Middle frontal gyrus (tissue), 1 donor: ENCODE data around the gene CPO.

ENCODE experiments used
- DNase-seq: peaks from one replicate; pipeline ENCODE4 v3.0.0-alpha.2; 2015; ENCODE audit warnings: low spot score; ENCODE audit errors: extremely low spot score

CPO gene

DNA sequence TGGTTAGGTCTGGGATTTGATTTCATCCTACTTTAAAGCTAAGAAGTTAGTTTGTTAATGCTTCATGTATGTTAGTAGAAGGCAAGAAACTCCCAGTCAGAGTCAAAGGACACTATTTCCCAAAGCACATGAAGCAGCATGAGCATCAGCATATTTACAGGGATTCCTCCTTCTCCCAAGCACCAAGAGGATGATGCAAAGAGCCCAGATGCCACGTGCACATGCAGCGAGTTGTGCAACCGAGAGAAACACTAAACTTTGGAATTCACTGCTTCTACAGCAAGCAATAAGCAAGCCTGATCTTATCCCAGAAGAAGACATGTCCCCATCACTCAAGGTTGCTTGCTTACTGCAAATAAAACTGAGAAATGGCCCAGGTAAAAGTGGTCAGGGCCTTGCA, 32.5 kb downstream of the CPO start:
- no peak for DNase-seq

DNA sequence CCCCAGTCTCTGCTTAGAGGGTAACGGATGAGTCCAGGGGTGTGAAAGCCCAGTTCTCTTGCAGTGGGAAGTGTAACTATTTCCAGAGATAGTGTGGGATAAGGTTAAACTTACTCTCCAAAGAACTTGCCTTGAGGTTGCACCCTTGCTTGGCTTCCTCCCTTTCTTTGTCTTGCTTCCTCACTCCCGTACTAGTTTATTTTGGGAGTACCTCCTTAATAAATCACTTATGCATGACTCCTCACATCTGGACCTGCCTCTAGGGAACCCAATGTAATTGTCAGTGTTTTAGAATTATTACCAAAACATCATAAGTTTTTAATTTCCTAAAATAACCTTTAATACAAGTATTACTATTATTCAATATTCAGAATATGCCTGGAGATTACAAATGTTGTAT, 35.2 kb downstream of the CPO start:
- DNase-seq, result no peak

GRCh38 chr2:206978746-206979145, 39.4 kb downstream of the CPO start:
- DNase-seq, result no peak

- DNase-seq, result no peak
Observed at GRCh38 chr2:206979365-206979764, 40.0 kb downstream of the CPO start.

DNA sequence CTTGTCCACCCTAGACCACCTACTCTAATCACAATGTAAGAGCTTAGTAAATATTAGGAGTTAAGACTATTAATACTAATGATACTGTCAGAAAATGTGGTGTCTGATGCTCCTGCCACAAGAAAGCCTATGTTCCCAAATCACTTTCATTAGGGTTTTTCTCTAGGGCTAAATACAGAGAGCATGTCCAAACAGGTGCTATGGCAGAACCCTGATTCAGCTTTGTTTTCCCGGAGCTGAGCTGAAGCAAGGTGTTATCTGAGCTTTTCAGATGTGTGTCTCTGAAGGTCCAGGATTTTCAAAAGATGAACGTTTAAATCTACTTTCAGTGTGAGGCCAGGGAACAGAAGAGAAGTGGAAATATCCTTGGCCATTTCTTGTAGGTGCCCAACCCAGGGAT, 40.6 kb downstream of the CPO start:
- no peak for DNase-seq

DNA sequence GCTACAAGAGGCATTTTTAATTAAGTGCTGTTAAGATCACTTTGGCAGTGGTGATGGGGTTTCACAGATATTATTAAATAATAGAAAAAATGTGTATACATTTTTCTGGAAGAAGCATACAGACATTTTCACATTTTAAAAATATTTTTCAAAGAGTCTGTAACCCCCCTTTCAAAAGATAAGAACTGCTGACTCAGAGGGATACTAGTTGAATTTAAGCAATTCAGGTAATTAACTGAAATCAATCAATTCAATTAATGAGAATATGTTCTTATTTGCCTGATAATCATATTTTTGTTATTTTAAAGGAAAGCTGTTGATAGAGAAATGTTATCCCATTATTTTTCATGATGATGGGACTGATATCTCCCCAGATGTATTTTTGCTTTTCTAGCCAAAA, 41.1 kb downstream of the CPO start:
- DNase-seq, result no peak

- DNase-seq, result no peak
Observed at GRCh38 chr2:206981086-206981674, 41.9 kb downstream of the CPO start.

GRCh38 chr2:206981739-206982340, 42.5 kb downstream of the CPO start:
- peak; percentile 86 for DNase-seq

GRCh38 chr2:206982360-206982955, 43.1 kb downstream of the CPO start:
- no peak for DNase-seq

- no peak for DNase-seq
Observed at GRCh38 chr2:206983161-206983859, 44.0 kb downstream of the CPO start.

DNA sequence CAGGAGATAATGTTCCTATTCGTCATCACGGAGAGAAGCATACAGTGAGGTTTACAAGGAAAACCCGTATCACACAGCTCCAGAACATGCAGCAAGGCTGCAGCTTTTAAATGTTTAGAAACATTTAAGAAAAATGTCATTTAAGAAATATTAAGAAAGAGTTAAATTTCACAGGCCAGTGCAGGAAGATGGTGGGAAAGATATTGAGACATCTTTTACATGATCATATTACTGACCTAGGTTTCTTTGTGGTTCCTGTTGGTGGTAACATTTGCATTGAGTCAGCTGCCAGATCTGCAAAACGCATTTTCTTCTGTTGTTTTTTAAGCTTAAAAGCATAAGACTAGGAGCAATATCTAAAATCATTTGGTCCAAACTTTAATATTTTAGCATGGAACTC, 44.9 kb downstream of the CPO start:
- DNase-seq, result no peak

DNA sequence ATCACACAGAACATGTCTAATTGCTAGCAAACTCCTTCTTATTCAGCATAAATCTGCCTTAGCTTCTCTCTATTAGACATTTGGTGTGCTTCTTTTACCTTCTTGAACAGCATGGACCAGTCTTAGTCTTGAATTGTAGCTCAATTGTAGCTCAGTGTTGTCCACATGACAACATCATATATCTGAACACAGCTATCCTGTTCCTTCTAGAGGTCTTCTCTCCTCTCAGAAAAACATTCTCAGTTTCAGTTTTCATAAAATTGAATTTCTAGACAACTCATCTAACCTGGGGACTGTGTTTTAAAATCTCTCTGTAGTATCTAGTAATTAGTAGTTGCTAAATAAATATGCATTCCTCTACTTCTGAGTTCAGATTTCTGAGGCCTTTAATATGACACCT, 47.6 kb downstream of the CPO start:
- DNase-seq, result no peak

- DNase-seq, result no peak
Observed at GRCh38 chr2:206987810-206988209, 48.5 kb downstream of the CPO start.

GRCh38 chr2:206988884-206989283, 49.6 kb downstream of the CPO start:
- no peak for DNase-seq

DNA sequence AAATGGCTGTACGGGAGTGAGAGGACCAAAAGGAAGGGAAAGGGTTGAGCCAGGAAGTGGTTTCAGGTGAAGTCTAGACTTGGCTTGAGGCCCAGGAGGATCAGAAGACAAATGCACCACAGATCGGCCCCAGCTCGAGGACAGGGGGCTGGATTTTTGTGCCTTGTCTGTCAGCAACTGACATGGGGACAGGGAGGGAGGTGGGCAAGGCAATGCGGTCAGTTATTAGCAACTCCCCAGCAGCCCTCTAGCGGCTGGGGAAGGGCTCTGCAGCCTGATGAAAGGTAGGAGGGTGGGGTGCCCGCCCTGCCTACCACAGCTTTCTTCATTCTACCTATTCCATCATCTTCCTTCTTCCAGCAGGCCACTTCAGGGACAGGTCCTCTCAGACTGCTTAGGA, 50.0 kb downstream of the CPO start:
- no peak for DNase-seq

- no peak for DNase-seq
Observed at GRCh38 chr2:206990360-206990759, 51.0 kb downstream of the CPO start.

DNA sequence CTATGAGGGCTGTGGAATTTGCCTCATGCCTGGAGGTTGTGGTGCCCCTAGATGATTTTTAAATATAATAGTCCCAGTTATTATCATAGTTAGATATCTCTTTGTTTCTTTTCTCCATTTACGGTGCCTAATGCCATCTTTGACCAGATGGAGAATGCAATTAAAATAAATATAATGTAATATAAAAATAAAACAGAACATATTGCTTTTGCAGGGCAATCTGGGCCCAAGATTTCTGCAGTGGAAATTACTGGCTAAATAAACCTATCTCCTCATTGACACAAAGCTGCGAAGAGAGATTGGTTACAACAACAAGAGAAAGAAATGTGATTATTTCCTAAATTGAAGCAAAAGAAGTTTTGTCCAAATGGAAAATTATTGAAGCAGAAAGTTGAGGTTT, 51.8 kb downstream of the CPO start:
- no peak for DNase-seq

DNA sequence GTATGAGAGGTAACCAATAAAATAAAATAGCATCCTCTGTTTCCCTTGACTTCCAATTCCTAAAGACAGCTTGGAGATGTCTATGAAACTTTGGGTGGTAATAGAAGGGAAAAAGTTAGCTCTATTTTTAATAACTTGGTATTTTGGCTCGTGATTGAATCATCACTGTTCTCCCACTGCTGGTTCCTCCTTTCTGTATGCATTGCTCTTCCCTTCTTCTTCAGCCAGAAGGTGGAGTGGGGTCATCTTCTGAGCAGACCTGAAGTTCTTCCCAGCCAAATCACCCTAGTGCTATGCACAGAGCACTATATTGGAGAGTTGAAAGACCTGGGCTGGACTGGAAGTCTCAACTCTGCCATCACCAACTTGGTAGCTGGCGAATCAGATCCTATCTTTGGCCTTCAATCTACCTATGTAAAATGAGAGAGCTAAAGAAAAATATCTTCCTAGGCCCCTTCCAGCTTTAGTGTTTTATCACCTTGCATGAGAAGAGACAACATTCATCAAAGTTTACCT, 54.1 kb downstream of the CPO start:
- no peak for DNase-seq

DNA sequence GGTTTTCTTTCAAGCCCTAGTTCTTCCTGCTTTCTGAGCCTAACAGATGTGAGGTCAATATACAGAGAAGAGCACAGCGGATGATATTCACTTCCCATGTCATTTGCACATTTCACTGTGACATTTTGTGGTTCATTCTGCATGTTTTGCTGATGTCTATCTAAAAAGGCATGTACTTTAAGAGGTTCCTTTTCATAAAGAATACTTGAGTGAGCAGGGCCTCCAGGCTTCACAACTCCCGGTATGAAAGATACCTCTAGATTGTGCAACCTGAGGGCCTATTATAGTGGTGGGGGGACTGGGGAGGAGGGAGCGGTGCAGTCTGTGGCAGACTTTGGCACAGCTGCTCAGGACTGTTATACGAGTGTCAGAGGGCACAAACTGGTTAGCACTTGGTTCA, 54.6 kb downstream of the CPO start:
- DNase-seq, result no peak

DNA sequence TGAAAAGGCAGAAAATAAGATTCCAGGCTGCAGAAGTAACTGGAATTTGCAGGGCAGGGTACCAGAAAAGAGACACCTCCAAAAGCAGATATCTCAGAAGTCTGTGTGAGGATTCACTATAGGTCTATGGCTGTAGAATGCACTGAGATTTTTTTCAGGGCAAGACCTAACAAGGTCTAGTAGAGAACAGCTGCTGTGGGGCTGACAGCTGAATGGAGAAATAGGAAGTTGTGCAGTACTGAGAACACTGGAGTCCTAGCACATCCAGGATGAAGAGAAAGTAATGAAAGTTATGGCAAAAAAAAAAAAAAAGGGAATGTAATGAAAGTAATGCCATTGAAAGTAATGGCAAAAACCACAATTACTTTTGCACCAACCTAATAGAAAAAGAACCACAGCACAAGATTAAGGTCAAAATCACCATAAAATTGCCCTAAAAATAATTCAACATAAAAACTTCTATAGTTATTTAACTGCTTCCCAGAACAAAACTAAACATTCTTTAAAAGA, 57.3 kb downstream of the CPO start:
- DNase-seq, result no peak

DNA sequence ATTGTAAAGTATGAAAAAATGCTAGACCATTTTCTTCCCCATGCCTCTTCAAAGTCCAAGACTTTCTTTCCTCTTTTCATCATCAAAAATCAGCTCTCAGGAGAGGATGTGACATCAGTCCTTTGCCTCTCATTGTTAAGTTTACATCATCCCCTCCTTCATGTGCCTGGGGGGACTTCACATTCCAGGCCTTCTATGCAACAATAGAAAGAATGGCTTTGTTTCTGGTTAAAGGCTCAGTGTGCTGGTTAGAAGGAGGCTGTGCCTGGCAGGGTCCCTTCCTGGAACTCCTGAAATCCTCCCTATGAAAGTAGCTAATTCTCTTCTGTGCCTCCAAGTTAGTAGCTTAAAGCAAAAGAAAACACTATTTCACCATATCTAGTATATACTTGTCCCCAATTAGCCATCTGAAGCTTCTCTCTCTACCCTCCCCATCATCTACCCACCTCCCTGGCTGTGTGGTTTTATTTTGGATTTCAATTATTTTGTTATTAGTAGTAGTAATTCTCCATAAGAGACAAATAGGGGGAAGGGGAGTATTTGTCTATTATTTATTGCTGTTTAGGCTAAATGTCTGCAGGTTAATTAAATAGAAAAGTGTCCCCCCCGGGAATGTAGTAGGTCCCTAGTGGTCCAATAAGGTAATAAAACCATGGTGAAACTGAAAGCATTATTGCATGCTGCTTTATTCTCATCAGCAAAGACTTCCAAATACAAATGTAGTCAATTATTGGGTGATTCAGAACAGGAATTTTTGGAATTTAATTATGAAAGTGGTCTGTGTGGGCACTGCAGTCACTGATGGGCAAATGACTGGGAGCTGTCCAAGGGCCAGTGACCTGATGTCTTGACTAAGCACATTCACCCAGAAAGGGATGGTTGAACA, 69.0 kb downstream of the CPO start:
- DNase-seq, result no peak
